ENCODE data around the gene ATOH8.

GRCh38 chr2:85790032-85790431 is 36.2 kb downstream of the ATOH8 start:
- TF ChIP-seq CTCF (IDR thresholded peaks at IDR 0.05; ENCODE audit: extremely low read depth in 1 of 2, insufficient read depth in 1 of 2, low read depth in 1 of 2, low read length in 2 of 2) (no peak), POLR2A (IDR thresholded peaks at IDR 0.05; ENCODE audit: low read depth, low read length) (no peak), MYC (IDR thresholded peaks at IDR 0.05; ENCODE audit: low read depth, low read length) (no peak)

Measured in endothelial cell of umbilical vein (primary cell).